HG02938 (cell line): ENCODE measurements around the gene CABYR.

Source experiments
- ATAC-seq: cut with Tn5 transposase; IDR thresholded peaks from one replicate; pipeline ENCODE4 v1.9.1; 2021; ENCODE audit warnings: mild to moderate bottlenecking, moderate library complexity; ENCODE audit not compliant: unreplicated experiment

The CABYR gene

GRCh38 chr18:24138789-24139616 lies at the start of gene CABYR:
CABYR (plus strand) TSS chr18:24139062; CDS start chr18:24143115, 4,053 bp downstream.
- ATAC-seq = peak; percentile 93

- no peak for ATAC-seq
These were observed 49.8 kb upstream of the CABYR start for GRCh38 chr18:24089076-24089475.

- no peak for ATAC-seq
These were observed 49.1 kb upstream of the CABYR start for GRCh38 chr18:24089515-24090337.

DNA sequence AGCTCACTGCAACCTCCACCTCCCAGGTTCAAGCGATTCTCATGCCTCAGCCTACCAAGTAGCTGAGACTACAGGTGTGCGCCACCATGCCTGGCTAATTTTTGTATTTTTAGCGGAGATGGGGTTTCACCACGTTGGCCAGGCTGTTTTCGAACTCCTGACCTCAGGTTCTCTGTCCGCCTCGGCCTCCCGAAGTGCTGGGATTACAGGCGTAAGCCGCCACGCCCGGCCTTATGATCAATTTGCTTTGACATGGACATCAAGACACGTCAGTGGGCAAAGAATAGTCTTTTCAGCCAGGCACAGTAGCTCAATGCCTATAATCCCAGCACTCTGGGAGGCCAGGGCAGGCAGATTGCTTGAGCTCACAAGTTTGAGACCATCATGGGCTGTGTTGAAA lies 48.0 kb upstream of the CABYR start:
- no peak for ATAC-seq

GRCh38 chr18:24094561-24094960 lies 44.3 kb upstream of the CABYR start:
- no peak for ATAC-seq

DNA sequence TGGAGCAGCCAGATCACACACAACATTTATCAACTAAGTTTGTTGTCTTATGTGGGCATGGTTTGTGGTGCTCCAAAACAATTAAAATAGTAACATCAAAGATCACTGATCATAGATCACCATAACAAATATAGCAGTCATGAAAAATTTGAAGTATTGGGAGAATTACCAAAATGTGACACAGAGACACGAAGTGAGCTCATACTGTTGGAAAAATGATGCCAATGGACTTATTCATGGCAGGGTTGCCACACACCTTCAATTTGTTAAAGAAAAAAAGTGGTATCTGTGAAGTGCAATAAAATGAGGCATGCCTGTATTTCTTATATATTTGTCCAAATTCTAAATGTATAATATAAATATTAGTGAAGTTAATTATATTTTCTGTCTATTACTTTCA lies 42.9 kb upstream of the CABYR start:
- no peak for ATAC-seq

- ATAC-seq = no peak
These were observed 35.4 kb upstream of the CABYR start for GRCh38 chr18:24103320-24104021.

GRCh38 chr18:24104486-24104885 lies 34.4 kb upstream of the CABYR start:
- ATAC-seq = no peak

DNA sequence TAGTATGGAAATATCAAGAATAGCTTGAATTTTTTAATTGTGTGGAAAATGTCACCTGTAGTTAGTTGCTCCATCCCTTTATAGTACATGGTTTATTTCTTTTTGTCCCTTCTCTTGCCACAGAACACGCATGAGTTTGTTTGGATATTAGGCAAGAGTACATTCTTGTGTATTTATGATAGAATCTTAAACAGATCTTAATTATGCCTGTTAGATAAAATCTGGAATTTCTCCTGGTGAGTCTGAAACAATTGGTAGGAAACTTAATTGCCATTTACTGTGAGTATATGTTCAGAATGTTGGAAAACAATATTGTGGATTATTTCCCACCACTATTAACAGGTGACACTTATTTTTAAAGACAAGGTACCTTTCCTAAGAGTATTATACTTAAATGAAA lies 30.2 kb upstream of the CABYR start:
- ATAC-seq = no peak

- no peak for ATAC-seq
These were observed 26.9 kb upstream of the CABYR start for GRCh38 chr18:24111936-24112335.

- no peak for ATAC-seq
These were observed 26.4 kb upstream of the CABYR start for GRCh38 chr18:24112464-24112863.

GRCh38 chr18:24112874-24113615 lies 25.8 kb upstream of the CABYR start:
- no peak for ATAC-seq

- no peak for ATAC-seq
These were observed 23.8 kb upstream of the CABYR start for GRCh38 chr18:24114924-24115549.

GRCh38 chr18:24115628-24116027 lies 23.2 kb upstream of the CABYR start:
- ATAC-seq = no peak

DNA sequence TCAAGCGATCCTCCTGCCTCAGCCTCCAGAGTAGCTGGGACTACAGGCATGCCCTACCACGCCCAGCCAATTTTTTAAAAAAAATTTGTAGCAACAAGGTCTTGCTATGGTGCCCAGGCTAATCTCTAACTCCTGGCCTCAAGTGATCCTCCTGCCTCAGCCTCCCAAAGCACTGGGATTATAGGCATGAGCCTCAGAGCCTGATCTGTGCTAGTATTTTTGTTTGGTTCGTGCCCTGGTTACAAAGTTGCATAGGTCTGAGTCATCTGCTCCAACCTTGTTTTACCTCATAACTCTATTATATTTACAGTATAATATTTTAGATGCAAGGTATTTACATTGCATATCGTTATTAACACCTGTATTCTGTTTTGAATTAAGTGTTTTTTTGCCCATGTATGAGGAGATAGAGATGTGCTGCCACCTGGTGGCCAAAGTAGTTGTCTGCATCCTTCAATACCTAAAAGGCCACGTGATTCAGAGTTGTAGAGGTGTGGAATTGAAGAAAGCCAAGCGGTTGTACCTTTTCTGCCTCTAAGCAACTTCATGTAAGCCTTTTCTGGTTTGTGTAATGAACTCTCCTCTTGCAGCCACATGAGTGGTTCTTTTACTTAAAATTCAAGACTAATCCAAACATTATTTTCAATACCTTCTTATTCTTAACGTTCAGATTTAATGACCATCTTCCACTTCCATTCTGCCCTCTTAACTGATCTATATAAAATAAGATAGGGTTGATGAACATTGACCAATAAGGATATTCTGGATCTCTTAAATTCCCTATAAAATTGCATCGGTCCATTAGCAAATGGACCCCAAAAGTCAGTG lies 19.9 kb upstream of the CABYR start:
- peak; percentile 76 for ATAC-seq

DNA sequence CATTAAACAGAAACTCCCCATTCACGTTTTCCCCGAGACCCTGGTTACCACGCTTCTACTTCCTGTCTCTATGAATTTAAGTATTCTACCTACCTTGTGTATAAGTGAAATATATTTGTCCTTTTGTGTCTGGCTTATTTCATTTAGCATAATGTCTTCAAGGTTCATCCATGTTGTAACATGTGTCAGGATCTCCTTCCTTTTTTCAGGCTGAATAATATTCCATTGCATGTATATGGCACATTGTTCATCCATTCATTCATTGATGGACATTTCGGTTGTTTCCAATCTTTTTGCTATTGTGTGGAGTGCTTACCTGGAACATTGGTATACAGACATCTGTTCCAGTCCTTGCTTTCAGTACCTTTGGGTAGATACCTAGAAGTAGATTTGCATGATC lies 18.2 kb upstream of the CABYR start:
- no peak for ATAC-seq

DNA sequence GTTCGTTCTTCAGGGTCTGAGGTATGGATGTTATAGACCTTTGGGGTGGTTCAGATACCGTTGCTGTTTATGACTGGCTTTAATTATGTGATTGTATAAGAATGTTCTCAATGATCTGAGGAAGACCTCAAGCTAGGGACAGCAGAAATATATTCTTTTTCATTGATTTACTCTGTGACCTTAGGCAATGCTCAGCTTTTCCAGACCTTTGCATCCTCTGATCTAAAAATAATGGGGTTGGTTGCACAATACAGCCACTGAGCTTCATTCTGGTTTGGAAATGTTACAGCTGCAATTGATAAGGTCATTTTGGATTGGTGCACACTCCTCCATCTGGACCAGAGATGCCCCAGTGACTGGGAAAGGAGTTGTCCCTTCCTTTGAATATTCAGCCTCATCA lies 17.2 kb upstream of the CABYR start:
- no peak for ATAC-seq

DNA sequence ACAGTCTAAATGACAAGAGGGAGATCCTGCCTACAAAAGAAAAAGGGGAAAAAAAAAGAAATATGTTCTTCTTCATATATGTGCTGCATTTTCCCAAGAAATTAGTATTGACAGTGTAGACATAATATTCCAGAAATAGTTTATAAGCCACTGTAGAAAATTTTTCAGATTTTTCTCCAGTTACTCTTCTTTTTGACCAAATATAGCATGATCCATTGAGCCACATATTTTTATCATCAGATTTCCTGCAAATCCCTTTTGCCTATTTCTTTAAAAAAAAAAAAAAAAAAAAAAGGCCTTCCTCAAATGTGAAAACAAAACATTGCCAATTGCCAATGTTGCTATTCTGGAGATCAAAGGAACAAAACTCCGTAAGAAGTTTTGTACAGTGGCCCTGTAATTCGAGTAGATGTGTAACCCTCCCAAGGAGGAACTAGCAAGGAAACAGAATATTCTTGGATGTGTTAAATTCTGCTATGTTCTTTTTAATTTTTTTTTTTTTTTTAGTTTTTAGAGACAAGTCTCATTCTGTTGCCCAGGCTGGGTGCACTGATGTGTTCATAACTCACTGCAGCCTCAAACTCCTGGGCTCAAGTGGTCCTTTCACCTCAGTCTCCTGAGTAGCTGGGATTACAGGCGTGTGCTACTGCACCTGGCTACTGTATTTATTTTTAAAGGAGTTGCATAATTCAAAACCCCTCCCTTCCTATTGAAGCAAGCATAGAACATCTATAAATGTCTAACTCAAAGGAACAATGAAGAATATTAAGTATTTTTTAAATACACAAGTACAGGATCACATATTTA lies 12.5 kb upstream of the CABYR start:
- no peak for ATAC-seq

DNA sequence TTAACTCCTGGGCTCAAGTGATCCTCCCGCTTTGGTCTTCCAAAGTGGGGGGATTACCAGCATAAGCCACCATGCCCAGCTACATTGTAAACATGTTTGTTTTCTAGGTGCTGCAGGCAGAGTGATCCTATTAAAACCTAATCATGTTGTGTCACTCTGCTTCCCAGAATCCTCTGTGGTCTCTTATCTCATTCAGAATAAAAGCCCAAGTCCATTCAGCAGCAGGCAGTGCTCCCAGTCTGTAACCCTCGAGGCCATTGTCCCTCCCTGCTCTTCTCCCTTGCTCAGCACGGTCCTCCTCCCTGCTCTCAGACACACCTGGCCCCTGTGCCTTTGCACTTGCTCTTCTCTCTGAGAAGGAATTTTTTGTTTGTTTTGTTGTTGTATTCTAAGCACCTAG lies 11.1 kb upstream of the CABYR start:
- no peak for ATAC-seq
